Liver (tissue), 9 donors: ENCODE results near the gene ACOT7. TPM values are rescaled to one million over a fixed set of nuclear protein-coding genes. Genes with fewer than 3 reads are reported as not detected.

Experiments used
- DNase-seq: peaks from one replicate; pipeline ENCODE4 v3.0.0-alpha.2; 2017; ENCODE audit warnings: low spot score
- H3K27ac ChIP-seq, 2 donors: one replicate each; pipeline ENCODE4 v1.7.0; 2013; ENCODE audit warnings: inconsistent platforms in 2 of 2, low read length in 2 of 2, control low read depth in 1 of 2, low read depth in 1 of 2, mild to moderate bottlenecking in 1 of 2
- H3K27me3 ChIP-seq, 4 donors: one replicate each; pipeline versions ENCODE4 v1.6.1 to v1.7.0; 2013; ENCODE audit warnings: low read length in 3 of 4, inconsistent platforms in 1 of 4, mild to moderate bottlenecking in 1 of 4, moderate library complexity in 1 of 4; ENCODE audit not compliant: control insufficient read depth in 4 of 4, insufficient read depth in 4 of 4
- H3K36me3 ChIP-seq, 4 donors: one replicate each; pipeline versions ENCODE4 v1.6.1 to v1.7.0; 2013; ENCODE audit warnings: low read length in 3 of 4, mild to moderate bottlenecking in 3 of 4, low read depth in 1 of 4, moderate library complexity in 1 of 4; ENCODE audit not compliant: control insufficient read depth in 4 of 4, insufficient read depth in 3 of 4
- H3K4me1 ChIP-seq, 4 donors: one replicate each; pipeline versions ENCODE4 v1.6.1 to v1.7.0; 2013; ENCODE audit warnings: low read length in 3 of 4, mild to moderate bottlenecking in 3 of 4, moderate library complexity in 1 of 4; ENCODE audit not compliant: control insufficient read depth in 4 of 4, insufficient read depth in 4 of 4
- H3K4me3 ChIP-seq, 3 donors: one replicate each; pipeline versions ENCODE4 v1.6.1 to v1.7.0; 2013; ENCODE audit warnings: low read length in 3 of 3, control low read depth in 1 of 3, low read depth in 1 of 3, mild to moderate bottlenecking in 1 of 3
- H3K9ac ChIP-seq, 2 donors: one replicate each; pipeline ENCODE4 v1.7.0; 2013; ENCODE audit warnings: low read length in 2 of 2, mild to moderate bottlenecking in 2 of 2, moderate library complexity in 2 of 2, control low read depth in 1 of 2, low read depth in 1 of 2
- H3K9me3 ChIP-seq, 4 donors: one replicate each; pipeline versions ENCODE4 v1.6.1 to v1.7.0; 2013; ENCODE audit warnings: low read length in 3 of 4; ENCODE audit not compliant: control insufficient read depth in 4 of 4
- FOXA1 ChIP-seq: IDR thresholded peaks from 2 replicates; pipeline ENCODE4 v1.6.1; 2016; ENCODE audit warnings: antibody characterized with exemption
- GABPA ChIP-seq, 2 donors: IDR thresholded peaks in 1 of 2; conservative IDR thresholded peaks in 1 of 2; 2 replicates each; pipeline ENCODE4 v1.6.1; 2016; ENCODE audit warnings: antibody characterized with exemption in 2 of 2, mild to moderate bottlenecking in 1 of 2, moderate library complexity in 1 of 2
- HNF4A ChIP-seq, 2 donors: conservative IDR thresholded peaks; 2 replicates each; pipeline ENCODE4 v1.6.1; 2016; ENCODE audit warnings: antibody characterized with exemption in 2 of 2, mild to moderate bottlenecking in 2 of 2
- HNF4G ChIP-seq: IDR thresholded peaks from 2 replicates; pipeline ENCODE4 v1.6.1; 2016; ENCODE audit warnings: antibody characterized with exemption
- JUND ChIP-seq, 2 donors: IDR thresholded peaks; 2 replicates each; pipeline ENCODE4 v1.6.1; 2016; ENCODE audit warnings: antibody characterized with exemption in 2 of 2
- NR2F2 ChIP-seq: IDR thresholded peaks from 2 replicates; pipeline ENCODE4 v1.6.1; 2016; ENCODE audit warnings: antibody characterized with exemption
- RAD21 ChIP-seq, 2 donors: IDR thresholded peaks; 2 replicates each; pipeline ENCODE4 v1.6.1; 2016; ENCODE audit warnings: antibody characterized with exemption in 2 of 2, mild to moderate bottlenecking in 2 of 2
- RXRA ChIP-seq, 2 donors: IDR thresholded peaks; 2 replicates each; pipeline ENCODE4 v1.6.1; 2017 to 2018; ENCODE audit warnings: antibody characterized with exemption in 2 of 2, mild to moderate bottlenecking in 1 of 2
- SP1 ChIP-seq: IDR thresholded peaks from 2 replicates; pipeline ENCODE4 v1.6.1; 2018; ENCODE audit warnings: antibody characterized with exemption, mild to moderate bottlenecking
- TAF1 ChIP-seq: conservative IDR thresholded peaks from 2 replicates; pipeline ENCODE4 v1.6.1; 2016; ENCODE audit warnings: antibody characterized with exemption, mild to moderate bottlenecking
- WGBS: extraction: QIAGEN DNeasy Blood & Tissue Kit; methylation state at CpG from one replicate; pipeline ENCODE4 v1.1.7; 2013; 5-methylcytosine and 5-hydroxymethylcytosine counted together
- polyA plus RNA-seq, 2 donors: library from polyadenylated mRNA; stranded (reverse) in 1 of 2; unstranded in 1 of 2; fragments of 200-250 nt in 1 of 2; fragments of >200 nt in 1 of 2; fragmentation: Nextera tagmentation in 1 of 2; extraction: Ambion mirVana in 1 of 2; gene quantifications; one replicate each; pipeline versions ENCODE4 v1.2.1 to v1.2.3, GENCODE V29; 2013 to 2015
- total RNA-seq, 2 donors: library from RNA; depleted of rRNA; stranded (reverse); fragments of >200 nt; gene quantifications; one replicate each; pipeline ENCODE4 v1.2.3, GENCODE V29; 2014
- TF ChIP-seq, protein P1 (sequence below): fragments of 150-350 bp; IDR thresholded peaks from 2 replicates; pipeline ENCODE4 v1.5.1; 2017; ENCODE audit warnings: improper control_type of control experiment, low read depth, low read length; ENCODE audit not compliant: missing input control
- TF ChIP-seq, protein P2 (sequence below): IDR thresholded peaks from 2 replicates; pipeline ENCODE4 v1.6.1; 2016; ENCODE audit warnings: antibody characterized with exemption
- TF ChIP-seq, protein P3 (sequence below): IDR thresholded peaks from 2 replicates; pipeline ENCODE4 v1.6.1; 2016; ENCODE audit warnings: antibody characterized with exemption
- TF ChIP-seq, protein P4 (sequence below): IDR thresholded peaks from 2 replicates; pipeline ENCODE4 v1.6.1; 2016; ENCODE audit warnings: antibody characterized with exemption, mild to moderate bottlenecking
- TF ChIP-seq, protein P5 (sequence below): IDR thresholded peaks from 2 replicates; pipeline ENCODE4 v1.6.1; 2016; ENCODE audit warnings: antibody characterized with exemption
- donor health status: healthy.
- donor health status: healthy.
- donor health status: healthy.
- donor health status: healthy.
- donor health status: healthy.

The ACOT7 gene
- total and polyA plus RNA-seq, 4 donors = 8.7 to 14.4 (median 10.4) TPM

DNA sequence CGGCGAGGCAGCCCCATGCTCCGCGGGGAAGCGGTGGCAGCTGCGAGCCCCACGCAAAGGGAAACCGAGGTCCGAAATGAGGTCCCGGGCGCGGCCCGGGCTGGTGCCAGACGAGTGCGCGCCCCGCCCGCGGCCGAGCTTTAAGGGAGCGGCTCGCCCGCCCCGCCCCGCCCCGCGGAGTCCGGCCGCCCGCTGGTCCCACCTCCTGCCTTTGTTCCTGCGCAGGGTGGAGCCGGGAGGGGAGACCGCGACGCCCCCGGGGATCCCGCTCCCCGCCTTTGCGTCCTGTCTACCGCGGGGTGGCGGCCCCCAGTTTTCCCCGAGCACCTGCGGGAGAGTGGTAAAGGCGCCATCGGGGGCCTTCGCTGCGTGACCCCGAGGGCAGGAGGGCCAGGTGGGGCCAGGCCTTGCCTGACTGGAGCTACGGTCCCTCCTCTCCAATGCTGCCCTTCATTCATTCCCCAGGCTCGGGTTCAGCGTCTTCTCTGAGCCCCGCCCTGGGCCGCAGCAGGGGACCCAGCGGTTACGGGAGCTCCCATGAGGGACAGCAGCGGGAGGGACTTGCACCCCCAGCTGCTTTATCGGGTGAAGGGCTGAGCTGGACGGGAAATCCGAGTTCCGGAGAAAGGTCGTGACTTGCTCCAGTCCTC is 26.4 kb upstream of the ACOT7 start, which contains the start of gene HES2 (continued):
- TF ChIP-seq RAD21 (IDR thresholded peaks at IDR 0.05) = no peak

DNA sequence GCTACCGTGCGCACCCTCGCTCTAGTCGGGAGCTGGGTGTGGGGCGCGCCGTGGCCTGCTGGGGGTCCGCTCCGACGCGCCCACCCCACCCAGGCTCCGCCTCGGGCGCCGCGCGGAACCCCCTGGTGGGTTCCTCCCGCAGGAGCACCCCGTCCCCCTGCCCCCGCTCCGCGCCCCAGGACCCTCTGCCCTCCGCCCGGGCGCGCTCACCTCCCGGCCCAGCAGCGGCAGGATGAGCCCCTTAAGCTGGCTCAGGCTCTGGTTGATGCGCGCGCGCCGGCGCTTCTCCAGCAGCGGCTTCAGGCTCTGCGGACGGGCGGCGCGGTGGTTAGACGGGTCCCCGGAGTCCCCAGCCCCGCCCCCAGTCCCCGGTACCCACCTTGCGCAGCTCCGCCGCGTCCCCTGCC is 25.8 kb upstream of the ACOT7 start:
- TF ChIP-seq NR2F2 = no peak
- no peak for TF ChIP-seq FOXA1
- TF ChIP-seq RXRA (IDR thresholded peaks at IDR 0.05) = no peak
- no peak for TF ChIP-seq HNF4A (conservative IDR thresholded peaks at IDR 0.05)
- no peak for TF ChIP-seq SP1
- no peak for TF ChIP-seq GABPA (IDR thresholded peaks at IDR 0.05 in 1 of 2, conservative IDR thresholded peaks at IDR 0.05 in 1 of 2)
- TF ChIP-seq, protein P1, sequence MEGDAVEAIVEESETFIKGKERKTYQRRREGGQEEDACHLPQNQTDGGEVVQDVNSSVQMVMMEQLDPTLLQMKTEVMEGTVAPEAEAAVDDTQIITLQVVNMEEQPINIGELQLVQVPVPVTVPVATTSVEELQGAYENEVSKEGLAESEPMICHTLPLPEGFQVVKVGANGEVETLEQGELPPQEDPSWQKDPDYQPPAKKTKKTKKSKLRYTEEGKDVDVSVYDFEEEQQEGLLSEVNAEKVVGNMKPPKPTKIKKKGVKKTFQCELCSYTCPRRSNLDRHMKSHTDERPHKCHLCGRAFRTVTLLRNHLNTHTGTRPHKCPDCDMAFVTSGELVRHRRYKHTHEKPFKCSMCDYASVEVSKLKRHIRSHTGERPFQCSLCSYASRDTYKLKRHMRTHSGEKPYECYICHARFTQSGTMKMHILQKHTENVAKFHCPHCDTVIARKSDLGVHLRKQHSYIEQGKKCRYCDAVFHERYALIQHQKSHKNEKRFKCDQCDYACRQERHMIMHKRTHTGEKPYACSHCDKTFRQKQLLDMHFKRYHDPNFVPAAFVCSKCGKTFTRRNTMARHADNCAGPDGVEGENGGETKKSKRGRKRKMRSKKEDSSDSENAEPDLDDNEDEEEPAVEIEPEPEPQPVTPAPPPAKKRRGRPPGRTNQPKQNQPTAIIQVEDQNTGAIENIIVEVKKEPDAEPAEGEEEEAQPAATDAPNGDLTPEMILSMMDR = no peak
- TF ChIP-seq HNF4G = no peak
- no peak for TF ChIP-seq TAF1
- TF ChIP-seq, protein P2, sequence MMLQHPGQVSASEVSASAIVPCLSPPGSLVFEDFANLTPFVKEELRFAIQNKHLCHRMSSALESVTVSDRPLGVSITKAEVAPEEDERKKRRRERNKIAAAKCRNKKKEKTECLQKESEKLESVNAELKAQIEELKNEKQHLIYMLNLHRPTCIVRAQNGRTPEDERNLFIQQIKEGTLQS = no peak
- TF ChIP-seq JUND (IDR thresholded peaks at IDR 0.05) = no peak
- TF ChIP-seq, protein P3, sequence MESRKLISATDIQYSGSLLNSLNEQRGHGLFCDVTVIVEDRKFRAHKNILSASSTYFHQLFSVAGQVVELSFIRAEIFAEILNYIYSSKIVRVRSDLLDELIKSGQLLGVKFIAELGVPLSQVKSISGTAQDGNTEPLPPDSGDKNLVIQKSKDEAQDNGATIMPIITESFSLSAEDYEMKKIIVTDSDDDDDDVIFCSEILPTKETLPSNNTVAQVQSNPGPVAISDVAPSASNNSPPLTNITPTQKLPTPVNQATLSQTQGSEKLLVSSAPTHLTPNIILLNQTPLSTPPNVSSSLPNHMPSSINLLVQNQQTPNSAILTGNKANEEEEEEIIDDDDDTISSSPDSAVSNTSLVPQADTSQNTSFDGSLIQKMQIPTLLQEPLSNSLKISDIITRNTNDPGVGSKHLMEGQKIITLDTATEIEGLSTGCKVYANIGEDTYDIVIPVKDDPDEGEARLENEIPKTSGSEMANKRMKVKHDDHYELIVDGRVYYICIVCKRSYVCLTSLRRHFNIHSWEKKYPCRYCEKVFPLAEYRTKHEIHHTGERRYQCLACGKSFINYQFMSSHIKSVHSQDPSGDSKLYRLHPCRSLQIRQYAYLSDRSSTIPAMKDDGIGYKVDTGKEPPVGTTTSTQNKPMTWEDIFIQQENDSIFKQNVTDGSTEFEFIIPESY = no peak
- TF ChIP-seq, protein P4, sequence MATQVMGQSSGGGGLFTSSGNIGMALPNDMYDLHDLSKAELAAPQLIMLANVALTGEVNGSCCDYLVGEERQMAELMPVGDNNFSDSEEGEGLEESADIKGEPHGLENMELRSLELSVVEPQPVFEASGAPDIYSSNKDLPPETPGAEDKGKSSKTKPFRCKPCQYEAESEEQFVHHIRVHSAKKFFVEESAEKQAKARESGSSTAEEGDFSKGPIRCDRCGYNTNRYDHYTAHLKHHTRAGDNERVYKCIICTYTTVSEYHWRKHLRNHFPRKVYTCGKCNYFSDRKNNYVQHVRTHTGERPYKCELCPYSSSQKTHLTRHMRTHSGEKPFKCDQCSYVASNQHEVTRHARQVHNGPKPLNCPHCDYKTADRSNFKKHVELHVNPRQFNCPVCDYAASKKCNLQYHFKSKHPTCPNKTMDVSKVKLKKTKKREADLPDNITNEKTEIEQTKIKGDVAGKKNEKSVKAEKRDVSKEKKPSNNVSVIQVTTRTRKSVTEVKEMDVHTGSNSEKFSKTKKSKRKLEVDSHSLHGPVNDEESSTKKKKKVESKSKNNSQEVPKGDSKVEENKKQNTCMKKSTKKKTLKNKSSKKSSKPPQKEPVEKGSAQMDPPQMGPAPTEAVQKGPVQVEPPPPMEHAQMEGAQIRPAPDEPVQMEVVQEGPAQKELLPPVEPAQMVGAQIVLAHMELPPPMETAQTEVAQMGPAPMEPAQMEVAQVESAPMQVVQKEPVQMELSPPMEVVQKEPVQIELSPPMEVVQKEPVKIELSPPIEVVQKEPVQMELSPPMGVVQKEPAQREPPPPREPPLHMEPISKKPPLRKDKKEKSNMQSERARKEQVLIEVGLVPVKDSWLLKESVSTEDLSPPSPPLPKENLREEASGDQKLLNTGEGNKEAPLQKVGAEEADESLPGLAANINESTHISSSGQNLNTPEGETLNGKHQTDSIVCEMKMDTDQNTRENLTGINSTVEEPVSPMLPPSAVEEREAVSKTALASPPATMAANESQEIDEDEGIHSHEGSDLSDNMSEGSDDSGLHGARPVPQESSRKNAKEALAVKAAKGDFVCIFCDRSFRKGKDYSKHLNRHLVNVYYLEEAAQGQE = no peak
- TF ChIP-seq, protein P5, sequence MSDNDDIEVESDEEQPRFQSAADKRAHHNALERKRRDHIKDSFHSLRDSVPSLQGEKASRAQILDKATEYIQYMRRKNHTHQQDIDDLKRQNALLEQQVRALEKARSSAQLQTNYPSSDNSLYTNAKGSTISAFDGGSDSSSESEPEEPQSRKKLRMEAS = no peak
- 3% methylated on average over 48 of the region's 48 CpGs for WGBS
- no peak overlapping the region for H3K9ac ChIP-seq
- H3K4me3 ChIP-seq = peak overlapping the region in 1 of 3 donors; percentile 34
- H3K27me3 ChIP-seq = peaks cover 0 to 2% (median under 1%) of the 10 kb centered on the region in 4 donors
- H3K36me3 ChIP-seq = no peaks in the 10 kb centered on the region
- H3K4me1 ChIP-seq = peaks cover 21 to 36% (median 24%) of the 10 kb centered on the region in 4 donors
- no peak for DNase-seq
- H3K27ac ChIP-seq = no peak overlapping the region
- H3K9me3 ChIP-seq = no peaks in the 10 kb centered on the region
